T47D (cell line): ENCODE data around the gene ISYNA1.

ENCODE experiments used
- DNase-seq, 2 experiments: peaks; one replicate each; pipeline versions ENCODE4 v3.0.0 to v3.0.0-alpha.2; 2011 to 2012; ENCODE audit warnings: low read depth in 1 of 2, low spot score in 1 of 2
- JUND ChIP-seq: IDR thresholded peaks from 2 replicates; pipeline ENCODE4 v1.6.1; 2012; ENCODE audit warnings: low read depth
- in situ Hi-C: cut with HindIII; loops from 2 replicates; pipeline ENCODE4 v1.10.0; 2016; ENCODE audit warnings: low sequenced_read_pairs, low pct_unique_long_range_greater_than_20kb

Gene ISYNA1

GRCh38 chr19:18385675-18386542, 52.0 kb downstream of the ISYNA1 start, which contains the start of gene GDF15:
TSS of gene GDF15 (plus strand) at chr19:18386158. CDS start at chr19:18386190, 32 bp downstream.
- TF ChIP-seq JUND: no peak
- in situ Hi-C loops: no loop called here
- peak; percentile 66 to 86 for DNase-seq

DNA sequence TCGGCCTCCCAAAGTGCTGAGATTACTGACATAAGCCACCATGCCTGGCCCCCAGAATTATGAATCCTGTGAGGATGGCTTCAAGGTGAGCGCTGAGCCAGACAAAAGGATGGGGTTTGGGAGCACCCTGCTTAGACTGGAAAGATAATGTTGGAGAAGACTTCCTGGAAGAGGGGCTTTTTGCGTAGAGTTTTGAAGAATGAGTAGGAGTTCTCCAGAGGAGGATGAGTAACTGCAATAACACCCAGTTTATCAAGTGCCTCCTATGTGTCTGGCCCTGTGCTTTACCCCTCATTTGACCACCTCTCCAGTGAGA, 52.6 kb downstream of the ISYNA1 start:
- no peak for TF ChIP-seq JUND
- in situ Hi-C loops: no loop called here
- no peak for DNase-seq

DNA sequence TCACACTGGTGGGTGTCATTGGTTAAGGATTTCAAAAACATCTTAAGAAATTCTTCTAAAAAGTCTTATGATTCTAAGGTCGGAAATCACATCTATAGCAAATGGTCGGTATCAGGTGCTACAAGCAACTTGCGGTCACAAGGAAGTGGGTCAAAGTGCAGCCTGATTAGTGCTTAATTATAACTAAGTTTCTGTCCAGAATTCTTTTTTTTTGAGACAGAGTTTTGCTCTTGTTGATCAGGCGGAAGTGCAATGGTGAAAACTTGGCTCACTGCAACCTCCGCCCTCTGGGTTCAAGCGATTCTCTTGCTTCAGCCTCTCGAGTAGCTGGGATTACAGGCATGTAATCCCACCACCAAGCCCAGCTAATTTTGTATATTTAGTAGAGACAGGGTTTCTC, 53.2 kb downstream of the ISYNA1 start:
- no peak for TF ChIP-seq JUND
- DNase-seq: no peak
- in situ Hi-C loops: no loop called here
